HCT116 (cell line): ENCODE results near the gene RAB39A. TPM values are rescaled to one million over a fixed set of nuclear protein-coding genes. Genes with fewer than 3 reads are reported as not detected.
"Not testable (repeated sequence)": the region's sequence is repeated elsewhere in the genome, so short reads cannot be mapped to it uniquely, and the experiment has no call there.

Experiments used
- ATAC-seq: fragments of 200-7000 bp; cut with Tn5 transposase; 2 replicates; pipeline ENCODE4 v1.9.1; 2020; ENCODE audit warnings: mild to moderate bottlenecking, moderate library complexity
- BruUV-seq: library from RNA; stranded (reverse); fragments of 400-500 nt; replicated peaks from 2 replicates; lab custom pipeline; 2021; lab: Mats Ljungman, UMichigan
- CTCF ChIA-PET: fragments of 300-600 bp; sonication (Branson Sonifier 250); formaldehyde crosslinking; loops from one replicate; lab custom pipeline; 2021; ENCODE audit warnings: antibody characterized with exemption; lab: Charles Lee
- POLR2A ChIA-PET: fragments of 300-600, 350-600 bp; sonication (Branson Sonifier 250); formaldehyde crosslinking; loops from one replicate; lab custom pipeline; 2021; ENCODE audit warnings: antibody characterized with exemption; lab: Charles Lee
- RAD21 ChIA-PET, 2 experiments: fragments of 300-600 bp; sonication (Branson Sonifier 250); formaldehyde crosslinking; loops; one replicate each; lab custom pipeline; 2023; ENCODE audit warnings: low total read pairs in 2 of 2; ENCODE audit not compliant: uncharacterized antibody in 2 of 2, unreplicated experiment in 2 of 2, low non-redundant PET in 1 of 2; lab: Charles Lee
- DNase-seq: peaks from one replicate; pipeline ENCODE4 v3.0.0-alpha.2; 2010; ENCODE audit warnings: low read depth, low spot score
- H2AFZ ChIP-seq: fragments of 200-600 bp; shearing (Covaris generic), sonication (generic); 2 replicates; pipeline ENCODE4 v1.6.1; 2017; ENCODE audit warnings: low read depth, mixed run types, mixed read lengths, antibody characterized with exemption, low read length; ENCODE audit not compliant: poor library complexity, severe bottlenecking
- H3K27ac ChIP-seq: 2 replicates; pipeline ENCODE4 v1.5.1; 2012; ENCODE audit warnings: low read depth, low read length
- H3K27me3 ChIP-seq: fragments of 200-600 bp; sonication (generic); 2 replicates; pipeline ENCODE4 v1.6.1; 2016; ENCODE audit warnings: mixed run types, low read length, mixed read lengths; ENCODE audit not compliant: insufficient read depth
- H3K36me3 ChIP-seq, 2 experiments: fragments of 200-500 bp in 1 of 2; fragments of 200-600 bp in 1 of 2; sonication (Bioruptor generic) in 1 of 2; sonication (generic) in 1 of 2; 2 replicates each; pipeline versions ENCODE4 v1.5.1 to v1.6.1; 2014 to 2016; ENCODE audit warnings: low read length in 2 of 2, inconsistent platforms in 1 of 2, mixed read lengths in 1 of 2, mixed run types in 1 of 2; ENCODE audit not compliant: insufficient read depth in 2 of 2, control insufficient read depth in 1 of 2
- H3K4me1 ChIP-seq, 2 experiments: fragments of 200-600 bp in 1 of 2; sonication (generic) in 1 of 2; 2 replicates each; pipeline versions ENCODE4 v1.5.1 to v1.6.1; 2012 to 2017; ENCODE audit warnings: low read length in 2 of 2, inconsistent platforms in 1 of 2, mild to moderate bottlenecking in 1 of 2, mixed read lengths in 1 of 2, mixed run types in 1 of 2, moderate library complexity in 1 of 2; ENCODE audit not compliant: insufficient read depth in 2 of 2, control insufficient read depth in 1 of 2
- H3K4me2 ChIP-seq: fragments of 200-600 bp; sonication (generic); 2 replicates; pipeline ENCODE4 v1.6.1; 2017; ENCODE audit warnings: mixed run types, low read length, mixed read lengths
- H3K4me3 ChIP-seq, 2 experiments: fragments of 200-600 bp in 1 of 2; sonication (generic) in 1 of 2; replicated peaks in 1 of 2; 2 replicates each; pipeline ENCODE4 v1.5.1; 2011 to 2016; ENCODE audit warnings: low read length in 2 of 2, control low read depth in 1 of 2, low read depth in 1 of 2, mild to moderate bottlenecking in 1 of 2, mixed read lengths in 1 of 2, mixed run types in 1 of 2
- H3K79me2 ChIP-seq: fragments of 200-600 bp; sonication (generic); 2 replicates; pipeline ENCODE4 v1.6.1; 2017; ENCODE audit warnings: mild to moderate bottlenecking, mixed run types, low read length, moderate library complexity, mixed read lengths; ENCODE audit not compliant: insufficient read depth
- H3K9ac ChIP-seq: fragments of 200-600 bp; sonication (generic); 2 replicates; pipeline ENCODE4 v1.6.1; 2016; ENCODE audit warnings: low read length, mixed read lengths
- H3K9me2 ChIP-seq: fragments of 200-600 bp; sonication (generic), shearing (Covaris generic); 2 replicates; pipeline ENCODE4 v1.6.1; 2017; ENCODE audit warnings: mixed run types, mild to moderate bottlenecking, moderate library complexity; ENCODE audit not compliant: insufficient read depth
- H3K9me3 ChIP-seq, 2 experiments: fragments of 200-500 bp in 1 of 2; fragments of 200-600 bp in 1 of 2; sonication (Bioruptor generic) in 1 of 2; sonication (generic) in 1 of 2; 2 replicates each; pipeline ENCODE4 v1.6.1; 2014 to 2017; ENCODE audit warnings: low read length in 2 of 2, mixed read lengths in 2 of 2, inconsistent platforms in 1 of 2, low read depth in 1 of 2, mild to moderate bottlenecking in 1 of 2, mixed run types in 1 of 2, moderate library complexity in 1 of 2; ENCODE audit not compliant: control insufficient read depth in 1 of 2, insufficient read depth in 1 of 2
- H4K20me1 ChIP-seq: fragments of 200-600 bp; sonication (generic), shearing (Covaris generic); 2 replicates; pipeline ENCODE4 v1.6.1; 2017; ENCODE audit warnings: mixed run types, mild to moderate bottlenecking, moderate library complexity; ENCODE audit not compliant: insufficient read depth
- CTCF ChIP-seq, 3 experiments: fragments of 200-600 bp in 1 of 3; sonication (generic) in 1 of 3; IDR thresholded peaks in 2 of 3; conservative IDR thresholded peaks in 1 of 3; 2 replicates each; pipeline ENCODE4 v1.5.1; 2012 to 2017; ENCODE audit warnings: low read depth in 2 of 3, low read length in 2 of 3, antibody characterized with exemption in 1 of 3, borderline replicate concordance in 1 of 3, control low read depth in 1 of 3, mild to moderate bottlenecking in 1 of 3, mixed read lengths in 1 of 3, mixed run types in 1 of 3, moderate library complexity in 1 of 3; ENCODE audit not compliant: insufficient read depth in 1 of 3
- EZH2 ChIP-seq: fragments of 200-600 bp; sonication (generic); IDR thresholded peaks from 2 replicates; pipeline ENCODE4 v1.6.1; 2017; ENCODE audit warnings: antibody characterized with exemption, mixed run types
- EZH2phosphoT487 ChIP-seq: fragments of 200-600 bp; IDR thresholded peaks from 2 replicates; pipeline ENCODE4 v1.6.1; 2018; ENCODE audit warnings: antibody characterized with exemption, borderline replicate concordance
- POLR2AphosphoS5 ChIP-seq: IDR thresholded peaks from 2 replicates; pipeline ENCODE4 v1.6.1; 2011; ENCODE audit warnings: mild to moderate bottlenecking, low read depth, low read length, moderate library complexity
- RAD21 ChIP-seq: IDR thresholded peaks from 2 replicates; pipeline ENCODE4 v1.6.1; 2012; ENCODE audit warnings: low read depth, mild to moderate bottlenecking
- SIN3A ChIP-seq: IDR thresholded peaks from 2 replicates; pipeline ENCODE4 v1.6.1; 2012; ENCODE audit warnings: low read depth
- SRF ChIP-seq: IDR thresholded peaks from 2 replicates; pipeline ENCODE4 v1.6.1; 2012; ENCODE audit warnings: low read depth
- ZBTB33 ChIP-seq: IDR thresholded peaks from 2 replicates; pipeline ENCODE4 v1.6.1; 2011; ENCODE audit warnings: mild to moderate bottlenecking, low read length, moderate library complexity; ENCODE audit not compliant: insufficient replicate concordance; ENCODE audit errors: extremely low read depth
- intact Hi-C: fragments of 100-400 bp; cut with micrococcal nuclease; formaldehyde crosslinking; loops from 2 replicates; pipeline ENCODE4 v1.10.0; 2022
- total RNA-seq: library from RNA; stranded (reverse); gene quantifications from one replicate; pipeline ENCODE4 v1.2.1, GENCODE V29; 2021; ENCODE audit not compliant: unreplicated experiment

RAB39A gene
- total RNA-seq, 1 experiment from 2014 or later = not detected

- TF ChIP-seq CTCF (IDR thresholded peaks at IDR 0.05 in 2 of 3, conservative IDR thresholded peaks at IDR 0.05 in 1 of 3; ENCODE audit: borderline replicate concordance in 1 of 3, insufficient read depth in 1 of 3, low read depth in 2 of 3, low read length in 2 of 3) = no peak
- TF ChIP-seq EZH2phosphoT487 = no peak
- no peak for TF ChIP-seq RAD21
- no peak for TF ChIP-seq POLR2AphosphoS5
- no peak for TF ChIP-seq ZBTB33
- no peak for TF ChIP-seq SRF
- TF ChIP-seq EZH2 = no peak
- TF ChIP-seq SIN3A = no peak
Observed at GRCh38 chr11:107908211-107908610, 20.0 kb upstream of the RAB39A start (continued).

- BruUV-seq, ATAC-seq, RAD21 ChIA-PET, H3K4me2 ChIP-seq, H3K4me3 ChIP-seq, H3K79me2 ChIP-seq, CTCF ChIA-PET, H3K36me3 ChIP-seq, H2AFZ ChIP-seq, DNase-seq, H3K9me3 ChIP-seq, H3K9ac ChIP-seq, H4K20me1 ChIP-seq, H3K27me3 ChIP-seq, intact Hi-C loops, H3K9me2 ChIP-seq, H3K27ac ChIP-seq, POLR2A ChIA-PET, H3K4me1 ChIP-seq: not testable (repeated sequence)
Observed at GRCh38 chr11:107912415-107912814, 15.8 kb upstream of the RAB39A start.
